K562 (cell line): ENCODE measurements around the gene MORF4L1. TPM values are rescaled to one million over a fixed set of nuclear protein-coding genes. Genes with fewer than 3 reads are reported as not detected.
"Not testable (repeated sequence)": the region's sequence is repeated elsewhere in the genome, so short reads cannot be mapped to it uniquely, and the experiment has no call there.

Source experiments
- ATAC-seq: fragments of 200-7000 bp; cut with Tn5 transposase; 3 replicates; pipeline ENCODE4 v1.9.1; 2020; ENCODE audit warnings: moderate library complexity
- BruUV-seq: library from RNA; stranded (reverse); fragments of 400-500 nt; replicated peaks from 2 replicates; lab custom pipeline; 2021; lab: Mats Ljungman, UMichigan
- CTCF ChIA-PET: fragments of 300-600 bp; formaldehyde crosslinking; extraction: SDS; loops from one replicate; lab custom pipeline; 2021; ENCODE audit warnings: low intra/inter-chr PET ratio; lab: Yijun Ruan, JAX
- POLR2A ChIA-PET: fragments of 300-600, 350-650 bp; sonication (Branson Sonifier 250); formaldehyde crosslinking; extraction: SDS; loops from one replicate; lab custom pipeline; 2021; ENCODE audit warnings: antibody characterized with exemption, inconsistent platforms; lab: Yijun Ruan, JAX
- DNase-seq, 4 experiments: peaks; one replicate each; pipeline versions ENCODE4 v3.0.0 to v3.0.0-alpha.2; 2011 to 2018; ENCODE audit warnings: low spot score in 3 of 4, mixed read lengths in 3 of 4; ENCODE audit errors: extremely low read depth in 1 of 4
- FAIRE-seq: peaks from 2 replicates; lab custom pipeline; 2011; peaks lifted over from hg19 to GRCh38; lab: Jason Lieb, UNC
- H2AFZ ChIP-seq: 2 replicates; pipeline ENCODE4 v1.6.0; 2011; ENCODE audit warnings: low read depth, low read length, control low read depth, inconsistent platforms
- H3K27ac ChIP-seq: fragments of 200-600 bp; 3 replicates; pipeline ENCODE4 v1.8.0; 2011; ENCODE audit warnings: low read depth, mild to moderate bottlenecking, control low read depth, inconsistent platforms, low read length, moderate library complexity, mixed read lengths; ENCODE audit errors: extremely low read depth
- H3K27me3 ChIP-seq, 2 experiments: fragments of 300-600 bp in 1 of 2; 2 replicates in 1 of 2; 3 replicates in 1 of 2; pipeline versions ENCODE4 v1.6.0 to v1.8.0; 2011; ENCODE audit warnings: inconsistent platforms in 2 of 2, low read length in 2 of 2, mild to moderate bottlenecking in 1 of 2, mixed read lengths in 1 of 2, moderate library complexity in 1 of 2; ENCODE audit not compliant: control insufficient read depth in 2 of 2, insufficient read depth in 2 of 2
- H3K36me3 ChIP-seq: fragments of 300-600 bp; 3 replicates; pipeline ENCODE4 v1.8.0; 2011; ENCODE audit warnings: mild to moderate bottlenecking, low read length, inconsistent platforms; ENCODE audit not compliant: control insufficient read depth, insufficient read depth
- H3K4me1 ChIP-seq, 2 experiments: fragments of 200-600 bp in 1 of 2; replicated peaks in 1 of 2; 2 replicates in 1 of 2; 3 replicates in 1 of 2; pipeline versions ENCODE4 v1.5.1 to v1.8.0; 2011; ENCODE audit warnings: inconsistent platforms in 2 of 2, low read length in 2 of 2, mild to moderate bottlenecking in 1 of 2, mixed read lengths in 1 of 2, moderate library complexity in 1 of 2; ENCODE audit not compliant: control insufficient read depth in 2 of 2, insufficient read depth in 2 of 2
- H3K4me2 ChIP-seq: 2 replicates; pipeline ENCODE4 v1.6.1; 2011; ENCODE audit warnings: low read length, control low read depth, inconsistent platforms, mixed read lengths; ENCODE audit not compliant: insufficient read depth
- H3K4me3 ChIP-seq: fragments of 200-600 bp; sonication (generic), shearing (Covaris generic); 2 replicates; pipeline ENCODE4 v1.5.1; 2016; ENCODE audit warnings: control low read depth, inconsistent platforms
- H3K79me2 ChIP-seq: fragments of 200-600 bp; 3 replicates; pipeline ENCODE4 v1.8.0; 2011; ENCODE audit warnings: low read length, inconsistent platforms; ENCODE audit not compliant: control insufficient read depth, insufficient read depth
- H3K9ac ChIP-seq, 2 experiments: 2 replicates each; pipeline versions ENCODE4 v1.6.0 to v1.6.1; 2011; ENCODE audit warnings: low read depth in 2 of 2, low read length in 2 of 2, control low read depth in 1 of 2, inconsistent platforms in 1 of 2, mild to moderate bottlenecking in 1 of 2, mixed read lengths in 1 of 2; ENCODE audit not compliant: insufficient read depth in 1 of 2
- H3K9me1 ChIP-seq: one replicate; pipeline ENCODE4 v1.6.0; 2011; ENCODE audit warnings: inconsistent platforms, mild to moderate bottlenecking, low read length, moderate library complexity; ENCODE audit not compliant: control insufficient read depth, insufficient read depth
- H3K9me3 ChIP-seq: replicated peaks from 2 replicates; pipeline ENCODE4 v1.5.1; 2011; ENCODE audit warnings: low read depth, low read length, inconsistent platforms; ENCODE audit not compliant: control insufficient read depth, insufficient read depth
- H4K20me1 ChIP-seq: replicated peaks from 2 replicates; pipeline ENCODE4 v1.6.1; 2011; ENCODE audit warnings: low read length, inconsistent platforms, mixed read lengths; ENCODE audit not compliant: control insufficient read depth, insufficient read depth
- ATF7 ChIP-seq: fragments of 450-650 bp; IDR thresholded peaks from 2 replicates; pipeline ENCODE4 v1.7.1; 2014; ENCODE audit warnings: mild to moderate bottlenecking, moderate library complexity
- C11orf30 ChIP-seq: fragments of 450-650 bp; IDR thresholded peaks from 2 replicates; pipeline ENCODE4 v1.6.1; 2016; ENCODE audit warnings: low read depth, mild to moderate bottlenecking
- CBFA2T3 ChIP-seq: fragments of 450-650 bp; IDR thresholded peaks from 2 replicates; pipeline ENCODE4 v1.6.1; 2017
- DPF2 ChIP-seq: fragments of 450-650 bp; IDR thresholded peaks from 2 replicates; pipeline ENCODE4 v1.6.1; 2016
- ESRRA ChIP-seq: fragments of 450-650 bp; IDR thresholded peaks from 2 replicates; pipeline ENCODE4 v1.6.1; 2014; ENCODE audit warnings: low read depth, mild to moderate bottlenecking, moderate library complexity, borderline replicate concordance
- FOXJ2 ChIP-seq: fragments of 200-800 bp; sonication (Bioruptor generic); IDR thresholded peaks from 2 replicates; pipeline ENCODE4 v1.6.1; 2016; ENCODE audit warnings: missing genetic modification characterization, missing compliant biosample characterization
- GATA2 ChIP-seq: sonication (generic); formaldehyde crosslinking; IDR thresholded peaks from 2 replicates; pipeline ENCODE4 v1.4.0; 2020; ENCODE audit warnings: mild to moderate bottlenecking, missing genetic modification reagents
- MAFF ChIP-seq: IDR thresholded peaks from 2 replicates; pipeline ENCODE4 v1.6.1; 2012; ENCODE audit warnings: low read length, improper control_type of control experiment
- MAFK ChIP-seq: IDR thresholded peaks from 2 replicates; pipeline ENCODE4 v1.6.1; 2011; ENCODE audit warnings: low read length, improper control_type of control experiment
- MEIS2 ChIP-seq: fragments of 450-650 bp; IDR thresholded peaks from 2 replicates; pipeline ENCODE4 v1.6.1; 2014; ENCODE audit warnings: mild to moderate bottlenecking; ENCODE audit not compliant: partially characterized antibody
- NBN ChIP-seq: fragments of 450-650 bp; IDR thresholded peaks from 2 replicates; pipeline ENCODE4 v1.6.1; 2016; ENCODE audit warnings: low read depth, mild to moderate bottlenecking
- NFE2 ChIP-seq: IDR thresholded peaks from 2 replicates; pipeline ENCODE4 v1.6.1; 2014; ENCODE audit warnings: antibody characterized with exemption, low read depth
- RAD51 ChIP-seq: fragments of 450-650 bp; IDR thresholded peaks from 2 replicates; pipeline ENCODE4 v1.7.1; 2016; ENCODE audit warnings: low read depth, mild to moderate bottlenecking, borderline replicate concordance
- SMARCE1 ChIP-seq: fragments of 450-650 bp; IDR thresholded peaks from 2 replicates; pipeline ENCODE4 v1.7.1; 2016; ENCODE audit warnings: mild to moderate bottlenecking
- ZFX ChIP-seq: sonication (generic); formaldehyde crosslinking; IDR thresholded peaks from 2 replicates; pipeline ENCODE4 v1.8.0; 2022; ENCODE audit warnings: mild to moderate bottlenecking, missing genetic modification reagents, moderate library complexity
- ZNF316 ChIP-seq: fragments of 450-650 bp; IDR thresholded peaks from 2 replicates; pipeline ENCODE4 v1.6.1; 2016
- ZNF644 ChIP-seq: fragments of 200-800 bp; sonication (Bioruptor generic); IDR thresholded peaks from 2 replicates; pipeline ENCODE4 v1.6.1; 2016; ENCODE audit warnings: low read depth, missing genetic modification characterization, missing compliant biosample characterization
- ZNF830 ChIP-seq: fragments of 250-450 bp; sonication (Bioruptor Pico); IDR thresholded peaks from 2 replicates; pipeline ENCODE4 v1.5.0; 2021; ENCODE audit warnings: mild to moderate bottlenecking
- WGBS: fragments of 100-300 bp; shearing (Covaris generic); methylation state at CpG from one replicate; pipeline ENCODE4 v1.1.6; 2016; ENCODE audit warnings: low coverage, mixed read lengths; ENCODE audit not compliant: insufficient coverage; ENCODE audit errors: missing lambda C conversion rate; 5-methylcytosine and 5-hydroxymethylcytosine counted together
- in situ Hi-C: fragments of 300-500 bp; cut with MboI; formaldehyde crosslinking; loops from 4 replicates; pipeline ENCODE4 v1.15.0; 2018; ENCODE audit warnings: inconsistent platforms, mixed read lengths
- intact Hi-C: fragments of 100-400 bp; cut with micrococcal nuclease; formaldehyde crosslinking; loops from 2 replicates; pipeline ENCODE4 v1.14.2; 2022
- polyA plus RNA-seq, 8 experiments: library from polyadenylated mRNA; depleted of rRNA in 4 of 8; stranded (reverse) in 5 of 8; unstranded in 3 of 8; fragments of >200 nt; fragmentation: Nextera tagmentation in 2 of 8; fragmentation: Illumina TruSeq in 1 of 8; extraction: Ambion mirVana in 2 of 8; extraction: Trizol in 1 of 8; gene quantifications; 2 replicates each; pipeline versions ENCODE4 v1.2.1 to v1.2.3, GENCODE V29; 2011 to 2014; ENCODE audit warnings: inconsistent platforms in 1 of 8, missing spikeins in 1 of 8
- total RNA-seq, 7 experiments: library from RNA; depleted of rRNA in 6 of 7; stranded (reverse); fragments of >200 nt in 6 of 7; fragmentation: Illumina TruSeq in 2 of 7; extraction: Trizol in 2 of 7; gene quantifications; 2 replicates each; pipeline versions ENCODE4 v1.2.1 to v1.2.3, GENCODE V29; 2011 to 2021; ENCODE audit warnings: low replicate concordance in 1 of 7
- TF ChIP-seq, protein P1 (sequence below): sonication (generic); formaldehyde crosslinking; IDR thresholded peaks from 2 replicates; pipeline ENCODE4 v1.9.0; 2022; ENCODE audit warnings: mild to moderate bottlenecking, missing genetic modification reagents
- TF ChIP-seq, protein P2 (sequence below), 3 experiments: fragments of 200-800 bp in 1 of 3; sonication (Bioruptor generic) in 1 of 3; sonication (generic) in 1 of 3; formaldehyde crosslinking in 1 of 3; IDR thresholded peaks; 2 replicates each; pipeline versions ENCODE4 v1.6.1 to v1.8.0; 2016 to 2022; ENCODE audit warnings: mild to moderate bottlenecking in 2 of 3, missing compliant biosample characterization in 2 of 3, missing genetic modification characterization in 2 of 3, missing genetic modification reagents in 1 of 3
- TF ChIP-seq, protein P3 (sequence below): sonication (generic); formaldehyde crosslinking; IDR thresholded peaks from 2 replicates; pipeline ENCODE4 v1.5.0; 2020; ENCODE audit warnings: missing genetic modification reagents

The MORF4L1 gene
- total and polyA plus RNA-seq, 9 of the 15 experiments (the other 6 are each of a cell fraction or from before 2014, with no cell fraction given), result 127 to 615 (median 281) TPM

DNA sequence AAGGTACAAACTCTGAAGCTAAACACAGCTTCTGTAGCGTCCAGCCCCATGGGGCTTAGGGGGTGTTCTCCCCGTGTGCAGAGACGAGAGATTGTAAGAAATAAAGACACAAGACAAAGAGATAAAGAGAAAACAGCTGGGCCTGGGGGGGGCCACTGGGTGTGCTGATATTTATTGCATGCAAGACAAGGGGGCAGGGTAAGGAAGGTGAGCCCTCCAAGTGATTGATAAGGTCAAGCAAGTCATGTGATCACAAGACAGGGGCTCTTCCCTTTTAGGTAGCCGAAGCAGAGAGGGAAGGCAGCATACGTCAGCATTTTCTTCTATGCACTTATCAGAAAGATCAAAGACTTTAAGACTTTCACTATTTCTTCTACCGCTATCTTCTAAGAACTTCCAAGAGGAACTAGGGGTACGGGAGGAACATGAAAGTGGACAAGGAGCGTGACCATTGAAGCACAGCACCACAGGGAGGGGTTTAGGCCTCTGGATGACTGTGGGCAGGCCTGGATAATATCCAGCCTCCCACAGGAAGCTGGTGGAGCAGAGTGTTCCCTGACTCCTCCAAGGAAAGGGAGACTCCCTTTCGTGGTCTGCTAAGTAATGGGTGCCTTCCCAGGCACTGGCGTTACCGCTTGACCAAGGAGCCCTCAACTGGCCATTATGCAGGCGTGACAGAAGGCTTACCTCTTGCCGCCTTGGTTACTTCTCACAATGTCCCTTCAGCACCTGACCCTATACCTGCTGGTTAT lies 29.8 kb downstream of the MORF4L1 start:
- WGBS, result 36% methylated on average over 13 of the region's 13 CpGs
- peak; percentile 80 for TF ChIP-seq MAFF
- TF ChIP-seq, protein P1, sequence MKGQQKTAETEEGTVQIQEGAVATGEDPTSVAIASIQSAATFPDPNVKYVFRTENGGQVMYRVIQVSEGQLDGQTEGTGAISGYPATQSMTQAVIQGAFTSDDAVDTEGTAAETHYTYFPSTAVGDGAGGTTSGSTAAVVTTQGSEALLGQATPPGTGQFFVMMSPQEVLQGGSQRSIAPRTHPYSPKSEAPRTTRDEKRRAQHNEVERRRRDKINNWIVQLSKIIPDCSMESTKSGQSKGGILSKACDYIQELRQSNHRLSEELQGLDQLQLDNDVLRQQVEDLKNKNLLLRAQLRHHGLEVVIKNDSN (CRISPR knock-in tag), result peak; percentile 52; the same call in 1 of the 2 replicates
- peak; percentile 44; the same call in 1 of the 2 replicates for TF ChIP-seq ZNF644 (tag)
- peak; percentile 27; the same call in 1 of the 2 replicates for TF ChIP-seq NFE2
- peak; percentile 97 for TF ChIP-seq ZNF316
- 0 out of 2 replicates have a peak, but pooled peaks have one; percentile 67 for TF ChIP-seq ZNF830
- peak; percentile 49 for TF ChIP-seq ATF7
- peak; percentile 38; the same call in 1 of the 2 replicates for TF ChIP-seq FOXJ2 (tag)
- TF ChIP-seq SMARCE1, result 0 out of 2 replicates have a peak, but pooled peaks have one; percentile 45
- peak; percentile 73 for TF ChIP-seq ESRRA
- TF ChIP-seq ZFX, result 0 out of 2 replicates have a peak, but pooled peaks have one; percentile 6
- peak; percentile 32; the same call in 1 of the 2 replicates for TF ChIP-seq CBFA2T3
- peak; percentile 50; the same call in 1 of the 2 replicates for TF ChIP-seq NBN
- peak; percentile 81 for TF ChIP-seq MAFK
- peak; percentile 50; the same call in 1 of the 2 replicates for TF ChIP-seq GATA2 (CRISPR knock-in tag)
- TF ChIP-seq MEIS2, result peak; percentile 74
- TF ChIP-seq, protein P2, sequence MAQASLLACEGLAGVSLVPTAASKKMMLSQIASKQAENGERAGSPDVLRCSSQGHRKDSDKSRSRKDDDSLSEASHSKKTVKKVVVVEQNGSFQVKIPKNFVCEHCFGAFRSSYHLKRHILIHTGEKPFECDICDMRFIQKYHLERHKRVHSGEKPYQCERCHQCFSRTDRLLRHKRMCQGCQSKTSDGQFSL (CRISPR knock-in tag; IDR thresholded peaks at IDR 0.05), result peak; percentile 89
- TF ChIP-seq, protein P2 (tag; IDR thresholded peaks at IDR 0.05), result peak in 1 of 2 experiments; percentile 56; a peak in 1 of 4 replicates
- TF ChIP-seq C11orf30, result peak; percentile 94
- TF ChIP-seq, protein P3, sequence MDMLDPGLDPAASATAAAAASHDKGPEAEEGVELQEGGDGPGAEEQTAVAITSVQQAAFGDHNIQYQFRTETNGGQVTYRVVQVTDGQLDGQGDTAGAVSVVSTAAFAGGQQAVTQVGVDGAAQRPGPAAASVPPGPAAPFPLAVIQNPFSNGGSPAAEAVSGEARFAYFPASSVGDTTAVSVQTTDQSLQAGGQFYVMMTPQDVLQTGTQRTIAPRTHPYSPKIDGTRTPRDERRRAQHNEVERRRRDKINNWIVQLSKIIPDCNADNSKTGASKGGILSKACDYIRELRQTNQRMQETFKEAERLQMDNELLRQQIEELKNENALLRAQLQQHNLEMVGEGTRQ, result peak; percentile 46
- peak; percentile 59; the same call in 1 of the 2 replicates for TF ChIP-seq DPF2
- TF ChIP-seq RAD51, result peak; percentile 77

More for the DNA sequence above, 29.8 kb downstream of the MORF4L1 start:
- H3K9me3 ChIP-seq, H4K20me1 ChIP-seq, H3K4me2 ChIP-seq, H3K9ac ChIP-seq, BruUV-seq, H2AFZ ChIP-seq, H3K4me3 ChIP-seq, H3K27me3 ChIP-seq, H3K9me1 ChIP-seq, CTCF ChIA-PET: not testable (repeated sequence)
- FAIRE-seq, result peak; percentile 11
- DNase-seq, result peak in 1 of 4 experiments; percentile 61
- in situ Hi-C loops (loop anchor here (10.0 kb wide), 1 partner anchor 282 kb away; no protein-coding TSS in a partner anchor), intact Hi-C loops (loop anchor here (10.0 kb wide), 1 partner anchor 282 kb away; no protein-coding TSS in a partner anchor)
- H3K27ac ChIP-seq, result peak overlapping the region; percentile 53; the same call in 1 of the 3 replicates
- POLR2A ChIA-PET, result interaction anchor here (0.6 to 3.3 kb wide), 6 partner anchors 8 to 186 kb away, joined by 3 to 17 read pairs (median 5); no protein-coding TSS in a partner anchor
- peaks cover 97% of the 10 kb centered on the region for H3K36me3 ChIP-seq
- H3K4me1 ChIP-seq, result peaks cover 9 to 11% of the 10 kb centered on the region in 2 experiments
- peak; percentile 41 for ATAC-seq
- H3K79me2 ChIP-seq, result peaks cover 20% of the 10 kb centered on the region; the same call in 2 of the 3 replicates
